HG03175 (cell line): ENCODE measurements around the gene SEMA5B.

Source experiments
- ATAC-seq: cut with Tn5 transposase; IDR thresholded peaks from one replicate; pipeline ENCODE4 v1.9.1; 2021; ENCODE audit warnings: mild to moderate bottlenecking, moderate library complexity; ENCODE audit not compliant: unreplicated experiment

Gene SEMA5B

DNA sequence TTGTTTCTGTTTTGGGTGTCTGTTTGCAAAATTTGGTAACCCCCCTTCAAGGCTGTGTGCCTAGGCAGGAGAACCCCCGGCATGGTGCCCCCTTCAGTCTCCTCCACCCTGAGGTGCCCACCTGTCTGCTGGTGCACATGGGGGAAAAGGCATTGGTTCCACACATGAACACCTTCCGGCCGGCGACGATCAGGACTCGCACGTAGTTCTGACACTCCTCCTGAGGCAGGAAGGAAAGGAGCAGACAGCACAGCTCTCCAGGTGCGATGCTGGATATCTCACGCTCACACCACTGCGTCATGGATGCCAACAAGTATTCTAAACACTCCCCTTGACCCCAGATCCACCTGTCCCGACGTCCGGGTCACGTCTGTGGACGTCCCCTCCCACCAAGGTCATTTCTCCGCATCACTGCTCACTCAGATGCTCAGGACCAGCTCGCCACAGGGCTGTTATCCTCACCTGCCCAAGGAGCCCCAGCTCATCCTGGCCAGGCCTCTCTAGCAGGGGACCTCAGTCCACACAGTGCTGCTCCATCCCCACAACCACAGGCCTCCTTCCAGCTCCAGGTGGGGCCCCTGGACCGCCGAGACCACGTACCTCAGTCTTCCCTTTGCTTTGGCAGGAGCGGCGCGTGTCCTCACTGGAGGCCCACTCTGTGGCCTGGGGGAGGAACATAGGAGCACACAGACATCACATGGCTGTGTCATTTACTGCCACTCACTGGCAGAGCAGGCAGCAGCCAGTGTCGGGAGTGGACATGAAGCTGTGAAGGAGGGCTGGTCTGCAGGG, 99.0 kb downstream of the SEMA5B start:
- ATAC-seq, result no peak

DNA sequence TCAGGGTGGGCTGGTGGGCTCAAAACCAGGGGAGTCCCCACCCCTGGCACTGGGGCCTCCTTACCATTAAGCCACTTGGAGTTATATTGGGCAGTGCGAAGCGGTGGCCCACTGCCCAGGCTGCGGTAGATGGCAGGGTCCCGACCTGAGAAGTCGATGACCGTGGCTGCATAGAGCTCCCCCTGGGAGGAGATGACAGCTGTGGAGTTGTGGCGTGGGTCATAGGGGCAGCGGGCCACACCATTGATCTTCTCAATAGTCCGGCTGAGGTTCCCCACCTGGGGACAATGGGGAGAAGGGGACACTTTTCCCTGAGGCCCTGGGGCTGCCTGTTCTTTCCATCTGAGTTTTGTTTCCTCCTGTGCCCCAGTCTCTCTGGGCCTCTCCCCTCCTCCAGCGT, 99.8 kb downstream of the SEMA5B start:
- ATAC-seq, result no peak

DNA sequence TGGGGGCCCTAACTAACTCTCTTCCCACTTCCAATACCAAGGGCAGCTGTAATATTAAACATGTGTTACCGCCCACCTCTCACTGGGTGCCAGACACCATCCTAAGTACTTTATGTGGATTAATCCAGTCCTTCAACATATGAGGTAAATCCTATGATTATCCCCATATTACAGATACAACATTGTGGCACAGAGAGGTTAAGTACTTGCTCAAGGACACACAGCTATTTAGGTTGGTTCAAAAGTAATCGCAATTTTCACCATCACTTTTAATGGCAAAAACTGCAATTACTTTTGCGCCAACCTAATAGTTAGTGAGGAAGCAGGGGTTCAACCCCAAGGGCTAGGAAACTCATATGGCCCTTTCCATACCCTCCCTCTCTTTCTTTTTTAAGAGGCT, 100.8 kb downstream of the SEMA5B start:
- no peak for ATAC-seq

DNA sequence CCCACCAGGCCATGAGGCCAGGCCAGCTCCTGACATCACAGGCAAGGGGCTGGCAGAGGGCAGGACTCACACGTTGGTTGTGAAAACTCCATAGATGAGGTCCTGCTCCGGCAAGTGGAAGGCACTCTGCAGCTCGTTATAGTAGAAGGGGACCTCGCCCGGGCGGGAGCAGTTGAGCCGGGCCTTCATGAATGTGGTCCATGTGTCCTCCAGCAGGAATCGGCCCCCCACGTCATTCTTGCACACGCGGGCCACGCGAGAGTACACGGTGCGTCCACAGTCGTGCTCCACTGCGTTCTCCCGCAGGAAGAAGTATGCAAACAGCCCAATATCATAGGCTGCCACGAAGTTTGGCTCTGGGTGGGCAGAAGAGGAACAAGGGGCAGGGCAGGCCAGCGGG, 101.2 kb downstream of the SEMA5B start:
- no peak for ATAC-seq

DNA sequence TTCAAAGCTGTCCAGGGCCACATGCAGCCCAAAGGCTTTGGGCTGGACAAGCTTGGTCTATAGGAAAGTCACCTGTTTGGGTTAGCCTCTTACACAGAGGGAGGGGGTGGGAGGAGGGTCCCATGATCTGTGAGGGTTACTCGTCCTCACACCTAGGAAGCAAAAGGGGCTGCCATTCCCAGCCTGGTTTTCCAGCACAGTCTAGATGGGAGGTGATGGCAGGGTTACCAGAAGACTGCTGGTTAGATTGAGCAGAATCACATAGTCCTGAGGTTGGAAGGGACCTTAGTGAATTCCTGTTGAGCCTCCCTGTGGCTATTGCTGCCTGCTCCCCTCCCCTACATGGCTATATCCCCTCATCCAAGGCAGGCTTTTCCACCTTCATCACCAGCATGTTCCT, 101.8 kb downstream of the SEMA5B start:
- ATAC-seq, result no peak

DNA sequence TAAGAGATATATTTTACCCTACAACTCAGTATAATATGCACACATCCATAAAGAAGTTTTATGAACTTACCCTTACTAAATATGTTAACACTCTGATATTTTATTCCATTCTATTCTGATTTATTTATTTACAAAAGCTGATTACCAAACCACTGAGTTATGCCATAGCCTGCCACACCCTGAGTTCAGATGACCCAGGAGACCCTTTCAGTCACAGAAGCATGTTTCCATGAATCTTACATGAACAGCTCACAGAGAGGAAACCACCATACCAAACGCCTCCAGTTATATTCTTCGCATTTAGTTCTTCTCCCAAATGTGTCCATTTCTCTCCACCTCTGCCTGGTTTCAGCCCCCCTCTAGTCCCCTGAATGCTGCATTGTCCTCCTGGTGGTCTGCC, 103.5 kb downstream of the SEMA5B start:
- no peak for ATAC-seq

DNA sequence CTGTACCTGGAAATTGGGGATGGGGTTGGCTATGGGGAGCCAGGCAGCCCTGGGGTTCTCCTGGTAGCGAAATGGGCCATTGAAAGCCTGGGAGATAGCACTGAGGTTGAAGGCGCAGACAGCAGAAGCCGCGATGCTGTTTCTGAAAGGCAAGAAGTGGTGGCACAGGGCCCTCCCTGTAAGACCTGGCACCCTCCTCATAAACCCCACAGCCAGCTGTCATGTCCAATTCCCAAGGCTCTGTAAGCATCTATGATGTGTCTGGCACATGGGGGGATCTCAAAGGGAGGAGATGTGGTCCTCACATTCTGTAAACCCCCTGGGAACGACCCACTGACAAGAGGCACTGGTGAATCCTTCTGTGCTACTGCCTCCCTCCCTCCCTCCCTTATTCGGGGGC, 104.0 kb downstream of the SEMA5B start:
- ATAC-seq, result no peak

DNA sequence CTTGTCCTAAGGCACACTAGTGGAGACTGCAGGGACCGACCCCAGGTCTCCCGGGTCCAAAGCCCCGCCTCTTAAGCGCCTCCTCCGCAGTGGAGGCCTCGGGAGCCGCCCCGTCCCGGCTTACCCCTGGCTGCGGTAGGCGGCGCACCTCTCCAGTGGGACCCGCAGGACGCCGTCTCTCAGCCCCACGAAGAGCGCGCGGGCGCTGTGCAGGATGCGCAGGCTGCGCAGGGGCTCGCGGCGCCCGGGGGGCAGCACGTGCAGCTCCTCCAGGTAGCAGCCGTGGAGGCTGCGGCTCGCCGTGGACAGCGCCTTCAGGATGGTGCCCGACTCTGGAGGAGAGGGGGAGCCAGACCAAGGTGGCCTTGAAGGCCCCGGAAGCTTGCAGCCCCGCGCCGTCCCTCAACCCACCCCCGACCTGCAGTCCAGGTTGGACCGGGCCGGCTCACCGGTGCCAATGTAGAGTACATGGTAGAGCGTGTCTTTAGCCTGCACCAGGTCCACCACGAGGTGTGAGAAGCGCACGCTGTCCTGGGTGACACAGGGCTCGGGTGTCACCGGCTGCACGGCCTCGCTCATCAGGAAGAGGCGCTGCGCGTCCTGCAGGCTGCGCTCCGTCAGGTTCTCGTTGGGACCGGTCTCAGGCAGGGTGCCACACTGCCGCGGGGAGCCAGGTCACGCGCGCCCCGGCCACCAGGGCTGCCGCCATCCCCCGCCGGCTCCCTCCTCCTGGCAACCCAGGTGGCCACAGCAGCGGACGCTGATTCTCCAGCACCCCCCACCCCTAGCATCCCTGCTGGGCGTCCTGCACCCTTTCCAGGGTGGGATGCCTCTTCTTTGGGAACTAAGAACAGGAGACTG, 105.5 kb downstream of the SEMA5B start:
- peak; percentile 52 for ATAC-seq

DNA sequence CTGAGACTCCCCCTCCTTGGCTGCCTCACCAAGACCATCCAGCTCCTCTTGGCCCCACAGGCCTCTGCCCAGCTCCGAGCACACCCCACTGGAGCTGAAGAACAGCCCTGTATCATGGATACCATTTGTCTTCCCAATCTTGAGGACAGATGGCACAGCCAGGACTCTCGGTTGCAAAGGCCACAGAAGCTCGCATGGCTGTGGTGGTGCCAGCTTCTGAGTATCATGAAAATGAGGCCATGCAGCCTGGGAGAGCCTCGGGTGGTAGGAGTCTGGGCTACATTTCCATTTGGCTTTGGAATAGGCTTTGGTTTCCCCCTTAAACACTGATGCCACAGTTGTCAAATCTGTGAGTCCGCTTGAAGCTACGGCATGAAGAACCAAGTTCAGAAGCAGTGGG, 106.6 kb downstream of the SEMA5B start:
- ATAC-seq, result no peak

DNA sequence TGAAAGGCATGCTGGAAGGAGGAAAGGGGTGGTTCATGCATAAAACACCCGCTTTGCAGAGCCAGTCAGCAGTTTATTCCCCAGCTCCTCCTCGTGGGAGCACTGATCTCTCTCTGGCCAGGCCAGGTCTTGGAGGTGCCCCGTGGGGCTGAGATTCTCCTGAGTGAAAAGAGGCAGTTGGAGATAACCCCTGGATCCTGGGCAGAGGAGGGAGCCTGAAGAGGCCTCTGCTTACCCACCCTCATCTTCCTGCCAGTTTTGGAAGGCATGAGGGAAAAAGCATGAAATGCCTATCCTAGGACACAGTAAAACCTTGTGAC, 108.3 kb downstream of the SEMA5B start:
- no peak for ATAC-seq

DNA sequence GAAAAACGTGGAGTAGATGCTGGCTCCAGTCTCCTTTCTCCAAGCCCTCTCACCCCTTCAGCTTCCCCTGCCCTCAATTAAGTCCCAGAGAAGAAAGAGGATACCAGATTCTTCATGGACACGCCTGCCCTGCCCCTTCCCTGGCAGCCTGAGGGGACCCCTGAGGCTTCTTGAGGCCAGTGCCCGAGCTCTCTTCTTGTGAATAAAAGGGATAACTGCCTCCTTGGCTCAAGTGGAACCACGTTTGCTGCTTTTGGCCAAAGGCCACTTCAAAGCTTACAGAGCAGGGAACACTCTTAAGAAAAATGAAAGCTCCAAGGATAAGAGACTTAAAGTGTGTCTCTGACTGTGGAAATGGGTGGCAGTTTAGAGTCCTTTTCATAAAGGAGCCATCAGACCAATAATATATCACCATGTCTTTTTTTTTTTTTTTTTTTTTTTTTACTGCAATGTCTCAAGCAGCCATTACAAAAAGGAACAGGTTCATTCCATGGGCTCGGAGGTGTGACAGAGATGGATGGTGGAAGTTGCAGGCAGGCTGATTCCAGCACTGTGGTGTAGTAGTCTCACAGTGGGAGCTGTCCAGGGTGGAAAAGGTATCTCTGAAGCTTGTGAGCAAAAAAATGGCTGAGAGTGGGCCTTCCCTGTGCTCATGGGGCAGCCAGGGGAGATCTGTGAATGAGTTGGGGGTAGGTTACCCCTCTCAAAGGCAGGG, 108.8 kb downstream of the SEMA5B start:
- ATAC-seq, result no peak

DNA sequence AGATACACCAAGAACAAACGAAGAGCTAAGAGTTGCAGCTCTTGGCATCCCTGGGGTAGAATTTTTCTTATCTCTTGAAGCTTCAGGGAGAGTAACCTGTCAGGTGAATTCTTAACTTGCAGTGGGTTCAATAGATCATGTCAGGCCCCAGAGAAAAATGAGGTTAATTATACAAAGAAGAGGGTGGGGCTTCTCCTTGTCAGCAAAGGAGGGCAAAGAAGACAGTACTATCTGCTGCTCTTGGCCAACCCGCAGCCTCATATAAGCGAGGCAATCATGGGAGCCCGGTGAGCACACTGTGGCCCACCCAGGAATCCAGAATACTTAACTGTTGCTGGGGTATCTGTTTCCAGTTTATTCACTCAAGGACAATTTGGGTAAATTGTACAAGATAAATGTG, 110.2 kb downstream of the SEMA5B start:
- ATAC-seq, result no peak

DNA sequence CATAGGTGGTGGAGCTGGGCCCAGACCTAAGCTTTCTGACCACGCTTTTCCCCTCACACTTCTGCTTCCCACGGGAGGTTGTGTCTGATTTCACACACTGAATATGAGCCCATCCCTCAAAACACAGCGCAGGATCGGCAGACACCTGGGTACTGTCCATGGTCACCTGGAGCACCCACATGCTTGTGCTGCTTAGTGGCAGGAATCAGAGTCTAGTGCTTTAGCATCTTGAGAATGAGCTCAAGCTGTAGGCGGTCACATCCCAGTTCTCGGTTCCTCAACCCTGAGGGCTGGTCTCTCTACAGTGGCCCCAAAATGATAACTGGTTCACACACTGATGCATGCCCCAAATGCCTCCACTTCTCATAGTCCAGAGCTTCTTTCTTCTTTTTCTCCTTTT, 111.0 kb downstream of the SEMA5B start:
- ATAC-seq, result no peak

DNA sequence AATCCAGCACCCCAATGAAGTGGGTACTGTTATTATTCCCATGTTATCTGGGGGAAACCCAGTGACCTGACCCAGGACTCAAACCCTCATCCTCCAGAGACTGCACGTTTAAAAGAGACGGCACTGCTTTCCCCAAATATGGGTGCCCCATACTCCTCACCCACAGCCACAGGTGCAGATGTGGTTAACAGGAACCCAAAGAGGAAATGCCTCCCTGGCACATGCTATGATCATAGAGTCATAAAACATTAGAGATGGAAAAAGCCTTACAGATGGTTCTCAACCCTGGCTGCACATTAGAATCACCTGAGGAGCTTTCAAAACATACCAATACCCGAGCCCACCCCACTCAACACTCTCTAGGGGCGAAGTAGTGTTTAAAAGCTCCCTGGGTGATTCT, 111.5 kb downstream of the SEMA5B start:
- no peak for ATAC-seq

DNA sequence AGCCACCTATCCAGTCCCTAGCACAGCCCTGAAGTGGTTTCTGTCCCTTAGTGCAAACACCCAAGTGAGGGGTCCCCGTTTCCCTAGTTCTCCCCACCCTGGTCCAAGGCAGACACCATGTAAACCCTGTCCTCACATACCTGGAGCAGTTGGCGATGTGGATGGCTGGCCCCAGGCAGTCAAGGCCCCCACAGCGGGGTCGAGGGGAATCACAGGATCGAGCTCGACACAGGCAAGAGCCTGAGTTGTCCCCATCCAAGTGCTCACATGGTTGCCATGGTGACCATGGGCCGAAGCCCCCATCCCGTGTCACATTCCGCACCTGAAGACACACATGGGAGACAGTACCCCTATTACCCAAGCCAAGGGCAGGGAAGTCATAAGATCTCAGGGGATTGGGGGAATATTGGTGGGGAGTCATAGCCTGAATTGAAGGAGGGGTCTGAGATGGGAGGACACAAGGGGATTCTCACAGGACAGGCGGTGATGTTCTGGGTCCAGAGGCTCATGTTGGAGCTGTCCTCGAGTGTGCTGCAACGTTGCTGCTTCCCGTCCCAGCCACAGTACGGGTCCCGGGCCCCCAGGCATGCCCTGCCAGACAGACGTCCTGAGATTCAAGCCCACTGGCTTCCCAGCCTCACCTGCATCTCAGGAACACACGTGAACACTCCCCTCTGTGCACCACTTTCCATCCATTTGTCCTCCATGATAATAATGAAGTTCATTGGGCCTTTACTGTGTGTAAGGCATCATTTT, 112.1 kb downstream of the SEMA5B start:
- ATAC-seq, result no peak

DNA sequence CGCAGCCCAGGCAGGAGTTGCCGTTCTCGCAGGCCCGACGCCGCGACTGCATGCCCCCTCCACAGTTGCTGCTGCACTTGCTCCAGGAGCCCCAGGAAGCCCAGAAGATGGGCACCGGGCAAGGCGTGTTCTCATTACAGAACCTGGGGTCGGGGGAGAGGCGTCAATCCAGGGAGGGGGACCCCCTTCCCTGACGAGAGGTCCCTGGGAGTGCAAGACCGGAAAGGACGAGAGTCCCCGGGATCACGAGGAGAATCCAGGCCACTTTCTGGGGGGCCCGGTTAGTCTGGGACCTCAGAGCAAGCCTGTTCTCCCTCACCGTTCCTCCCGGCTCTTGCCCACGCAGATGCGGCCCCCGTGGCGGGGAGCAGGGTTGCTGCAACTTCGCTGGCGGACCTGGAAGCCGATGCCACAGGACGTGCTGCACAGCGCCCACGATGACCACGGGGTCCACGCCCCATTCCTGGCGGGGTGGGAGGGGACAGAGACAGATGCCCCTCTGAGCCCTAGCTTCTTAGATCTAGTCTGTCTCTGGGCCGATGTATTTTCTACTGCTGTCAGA, 113.9 kb downstream of the SEMA5B start:
- no peak for ATAC-seq

DNA sequence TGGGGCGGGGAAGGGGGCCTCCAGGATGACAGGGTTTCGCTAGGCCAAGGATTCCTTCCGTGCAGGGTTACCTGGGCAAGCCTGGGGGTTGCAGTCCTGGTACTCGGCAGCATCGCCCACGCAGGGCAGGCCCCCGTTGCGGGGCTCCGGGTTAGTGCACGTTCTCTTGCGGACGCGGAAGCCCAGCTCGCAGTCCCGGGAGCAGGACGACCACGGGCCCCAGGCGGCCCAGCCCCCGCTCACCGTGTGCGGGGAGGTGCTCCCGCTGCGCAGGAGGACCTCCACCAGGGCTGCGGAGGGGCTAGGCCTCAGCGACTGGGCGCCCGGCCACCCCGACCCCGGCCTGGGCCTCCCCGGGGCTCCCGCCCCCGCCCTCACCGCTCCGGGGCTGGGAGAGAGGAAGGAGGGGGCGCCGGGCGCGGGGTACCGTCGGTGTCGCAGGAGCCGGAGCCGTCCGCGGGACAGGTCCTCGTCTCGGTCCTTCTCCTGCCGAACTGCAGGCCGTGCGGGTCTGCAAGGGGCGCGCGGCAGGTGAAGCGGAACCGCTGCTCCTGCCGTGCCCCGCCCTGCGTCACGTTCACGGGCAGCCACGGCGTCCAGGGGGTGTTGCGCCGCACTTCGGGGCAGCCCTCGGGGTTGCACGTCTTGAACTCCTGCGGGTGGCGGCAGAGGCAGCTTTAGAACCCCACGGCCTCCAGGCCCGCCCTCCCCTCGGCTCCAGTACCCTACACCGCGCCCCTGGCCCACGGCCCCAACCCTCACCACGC, 114.6 kb downstream of the SEMA5B start:
- no peak for ATAC-seq

DNA sequence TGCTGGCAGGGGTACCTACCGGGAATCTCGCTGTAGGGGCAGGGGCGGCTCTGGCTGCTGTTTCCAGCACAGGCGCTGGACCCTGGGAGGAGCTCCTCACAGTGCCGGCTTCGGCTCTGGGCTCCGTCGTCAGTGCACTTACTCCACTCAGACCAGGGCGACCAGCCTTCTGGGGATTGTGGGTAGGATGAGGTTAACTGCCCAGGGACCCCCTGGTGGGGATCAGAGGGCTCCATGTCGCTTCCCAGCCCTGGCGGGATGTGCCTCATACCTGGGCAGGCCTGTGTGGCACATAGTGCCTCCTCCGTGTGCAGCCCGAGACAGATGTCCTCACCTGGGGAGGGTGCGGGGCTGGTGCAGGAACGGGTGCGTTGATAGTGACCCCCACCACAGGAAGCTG, 115.7 kb downstream of the SEMA5B start:
- ATAC-seq, result no peak

DNA sequence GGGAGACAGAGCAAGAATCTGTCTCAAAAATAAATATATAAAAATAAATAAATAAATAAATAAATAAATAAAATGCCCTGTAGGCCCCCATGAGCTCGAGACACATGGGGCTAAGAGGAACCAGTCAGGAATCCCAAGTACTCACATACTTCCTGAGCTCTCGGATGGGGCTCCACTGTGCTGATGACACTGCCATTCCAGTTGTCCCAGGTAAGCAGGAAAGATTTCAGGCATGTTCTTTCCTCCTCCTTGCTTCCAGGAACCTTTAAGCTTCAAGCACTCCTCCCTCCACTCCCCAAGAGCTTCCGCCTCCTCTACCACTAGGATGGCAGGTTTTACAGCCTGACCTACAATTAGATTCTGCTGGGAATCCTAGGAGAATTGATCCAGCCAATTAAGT, 119.3 kb downstream of the SEMA5B start:
- ATAC-seq, result no peak

DNA sequence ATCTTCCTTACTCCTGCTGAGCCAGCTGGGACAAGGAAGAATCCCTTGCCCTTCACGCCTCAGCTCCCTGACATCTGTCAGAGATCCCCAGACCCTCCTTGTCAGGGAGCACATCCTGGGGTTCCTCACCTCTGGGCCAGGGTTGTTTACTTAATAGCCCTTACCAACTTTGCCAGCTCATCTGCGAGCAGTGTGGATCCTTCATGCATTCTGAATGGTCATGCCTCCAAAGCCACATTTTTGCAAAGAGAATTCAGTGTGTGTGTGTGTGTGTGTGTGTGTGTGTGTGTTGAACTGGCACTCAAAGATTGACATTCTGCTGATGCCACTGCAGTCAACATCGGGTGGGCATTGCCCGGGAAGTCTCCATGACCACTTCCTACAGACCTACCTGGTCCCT, 120.1 kb downstream of the SEMA5B start:
- ATAC-seq, result no peak
